Caco-2 (cell line): ENCODE data around the gene SHANK2. TPM values are rescaled to one million over a fixed set of nuclear protein-coding genes. Genes with fewer than 3 reads are reported as not detected.

Source experiments
- BruUV-seq: library from RNA; stranded (reverse); fragments of 400-500 nt; replicated peaks from 2 replicates; lab custom pipeline; 2021; lab: Mats Ljungman, UMichigan
- CTCF ChIA-PET: fragments of 300-600 bp; sonication (Branson Sonifier 250); formaldehyde crosslinking; loops from one replicate; lab custom pipeline; 2022; ENCODE audit warnings: antibody characterized with exemption; lab: Charles Lee
- POLR2A ChIA-PET: fragments of 300-600 bp; sonication (Branson Sonifier 250); formaldehyde crosslinking; loops from one replicate; lab custom pipeline; 2022; ENCODE audit warnings: antibody characterized with exemption; lab: Charles Lee
- DNase-seq, 2 experiments: peaks; one replicate each; pipeline versions ENCODE4 v3.0.0 to v3.0.0-alpha.2; 2020 to 2022
- H3K27me3 ChIP-seq: replicated peaks from 2 replicates; pipeline ENCODE4 v1.6.0; 2011; ENCODE audit warnings: low read length; ENCODE audit not compliant: control insufficient read depth, insufficient read depth
- H3K36me3 ChIP-seq: 2 replicates; pipeline ENCODE4 v1.5.1; 2011; ENCODE audit warnings: low read length; ENCODE audit not compliant: control insufficient read depth, insufficient read depth
- H3K4me1 ChIP-seq: fragments of 250-450 bp; sonication (Bioruptor Pico); 2 replicates; pipeline ENCODE4 v1.5.1; 2020; ENCODE audit warnings: mild to moderate bottlenecking
- H3K4me3 ChIP-seq: 2 replicates; pipeline ENCODE4 v1.5.1; 2011; ENCODE audit warnings: low read depth, mild to moderate bottlenecking, control low read depth, low read length
- H3K9me3 ChIP-seq: fragments of 250-450 bp; sonication (Bioruptor Pico); 2 replicates; pipeline ENCODE4 v1.5.1; 2020; ENCODE audit warnings: mild to moderate bottlenecking, moderate library complexity
- H3K27ac Mint-ChIP-seq: one replicate; pipeline ENCODE4 v1.8.0; 2022; ENCODE audit warnings: mixed read lengths; ENCODE audit not compliant: unreplicated experiment
- H3K27me3 Mint-ChIP-seq: one replicate; pipeline ENCODE4 v1.8.0; 2022; ENCODE audit warnings: mixed read lengths; ENCODE audit not compliant: insufficient read depth, unreplicated experiment
- H3K36me3 Mint-ChIP-seq: one replicate; pipeline ENCODE4 v1.8.0; 2022; ENCODE audit warnings: mild to moderate bottlenecking, mixed read lengths; ENCODE audit not compliant: insufficient read depth, unreplicated experiment
- H3K4me1 Mint-ChIP-seq: one replicate; pipeline ENCODE4 v1.8.0; 2022; ENCODE audit warnings: low read depth, mixed read lengths; ENCODE audit not compliant: unreplicated experiment
- H3K4me3 Mint-ChIP-seq: one replicate; pipeline ENCODE4 v1.8.0; 2022; ENCODE audit warnings: mild to moderate bottlenecking, moderate library complexity, mixed read lengths; ENCODE audit not compliant: unreplicated experiment
- H3K9me3 Mint-ChIP-seq: one replicate; pipeline ENCODE4 v1.8.0; 2022; ENCODE audit warnings: mixed read lengths; ENCODE audit not compliant: unreplicated experiment
- intact Hi-C: fragments of 100-400 bp; cut with micrococcal nuclease; formaldehyde crosslinking; loops from one replicate; pipeline ENCODE4 v1.10.0; 2022; ENCODE audit not compliant: unreplicated experiment
- total RNA-seq: library from RNA; stranded (reverse); gene quantifications from 2 replicates; pipeline ENCODE4 v1.2.3, GENCODE V29; 2022
- TF ChIP-seq, protein P1 (sequence below), 2 experiments: fragments of 200-600 bp in 1 of 2; IDR thresholded peaks; 1 replicate in 1 of 2; 2 replicates in 1 of 2; pipeline versions ENCODE4 v1.5.1 to v1.8.0; 2011 to 2022; ENCODE audit warnings: antibody characterized with exemption in 1 of 2, control low read depth in 1 of 2, inconsistent platforms in 1 of 2, low read depth in 1 of 2, low read length in 1 of 2, mild to moderate bottlenecking in 1 of 2, moderate library complexity in 1 of 2; ENCODE audit not compliant: insufficient read depth in 1 of 2, severe bottlenecking in 1 of 2, unreplicated experiment in 1 of 2

Gene SHANK2
- total RNA-seq, 1 experiment from 2014 or later = 177 TPM

DNA sequence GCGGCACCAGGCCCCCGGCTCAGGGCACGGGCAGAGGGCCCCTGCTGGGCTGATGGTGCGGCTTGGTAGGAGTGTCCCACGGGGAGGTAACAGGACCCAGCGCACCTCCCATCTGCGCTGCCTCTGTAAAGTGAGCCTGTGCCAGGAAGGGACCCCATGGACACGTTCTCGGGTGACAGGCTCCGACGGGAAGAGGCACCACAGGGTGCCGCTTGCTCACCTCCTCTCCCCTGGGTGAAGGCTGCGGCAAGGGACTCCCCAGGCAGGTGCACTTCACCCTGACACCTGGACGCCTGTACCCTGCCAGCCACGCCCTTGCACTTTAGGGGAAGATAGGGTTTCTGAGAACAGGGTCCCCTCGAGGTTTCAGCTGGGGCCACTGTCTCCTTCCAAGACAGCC is 48.1 kb downstream of the SHANK2 start:
- peaks cover 24% of the 10 kb centered on the region for H3K4me1 ChIP-seq
- H3K27me3 Mint-ChIP-seq = no peaks in the 10 kb centered on the region
- H3K9me3 ChIP-seq = peaks cover 9% of the 10 kb centered on the region
- ChIA-PET CTCF (no interaction called here), POLR2A (interaction anchor here (0.5 kb wide), 1 partner anchor 1952 kb away, joined by 6 read pairs; no protein-coding TSS in a partner anchor)
- intact Hi-C loops = no loop called here
- TF ChIP-seq, protein P1, sequence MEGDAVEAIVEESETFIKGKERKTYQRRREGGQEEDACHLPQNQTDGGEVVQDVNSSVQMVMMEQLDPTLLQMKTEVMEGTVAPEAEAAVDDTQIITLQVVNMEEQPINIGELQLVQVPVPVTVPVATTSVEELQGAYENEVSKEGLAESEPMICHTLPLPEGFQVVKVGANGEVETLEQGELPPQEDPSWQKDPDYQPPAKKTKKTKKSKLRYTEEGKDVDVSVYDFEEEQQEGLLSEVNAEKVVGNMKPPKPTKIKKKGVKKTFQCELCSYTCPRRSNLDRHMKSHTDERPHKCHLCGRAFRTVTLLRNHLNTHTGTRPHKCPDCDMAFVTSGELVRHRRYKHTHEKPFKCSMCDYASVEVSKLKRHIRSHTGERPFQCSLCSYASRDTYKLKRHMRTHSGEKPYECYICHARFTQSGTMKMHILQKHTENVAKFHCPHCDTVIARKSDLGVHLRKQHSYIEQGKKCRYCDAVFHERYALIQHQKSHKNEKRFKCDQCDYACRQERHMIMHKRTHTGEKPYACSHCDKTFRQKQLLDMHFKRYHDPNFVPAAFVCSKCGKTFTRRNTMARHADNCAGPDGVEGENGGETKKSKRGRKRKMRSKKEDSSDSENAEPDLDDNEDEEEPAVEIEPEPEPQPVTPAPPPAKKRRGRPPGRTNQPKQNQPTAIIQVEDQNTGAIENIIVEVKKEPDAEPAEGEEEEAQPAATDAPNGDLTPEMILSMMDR (IDR thresholded peaks at IDR 0.05; ENCODE audit: insufficient read depth in 1 of 2, low read depth in 1 of 2, low read length in 1 of 2, severe bottlenecking in 1 of 2, unreplicated experiment in 1 of 2) = no peak
- no peak overlapping the region for H3K27ac Mint-ChIP-seq
- H3K27me3 ChIP-seq = no peaks in the 10 kb centered on the region
- H3K36me3 Mint-ChIP-seq = peaks cover 72% of the 10 kb centered on the region
- H3K4me1 Mint-ChIP-seq = peaks cover 28% of the 10 kb centered on the region
- no peak for DNase-seq
- no peak overlapping the region for H3K4me3 ChIP-seq
- peaks cover 7% of the 10 kb centered on the region for H3K36me3 ChIP-seq
- no peaks in the 10 kb centered on the region for H3K9me3 Mint-ChIP-seq
- H3K4me3 Mint-ChIP-seq = no peak overlapping the region
- no TSS peak for BruUV-seq

DNA sequence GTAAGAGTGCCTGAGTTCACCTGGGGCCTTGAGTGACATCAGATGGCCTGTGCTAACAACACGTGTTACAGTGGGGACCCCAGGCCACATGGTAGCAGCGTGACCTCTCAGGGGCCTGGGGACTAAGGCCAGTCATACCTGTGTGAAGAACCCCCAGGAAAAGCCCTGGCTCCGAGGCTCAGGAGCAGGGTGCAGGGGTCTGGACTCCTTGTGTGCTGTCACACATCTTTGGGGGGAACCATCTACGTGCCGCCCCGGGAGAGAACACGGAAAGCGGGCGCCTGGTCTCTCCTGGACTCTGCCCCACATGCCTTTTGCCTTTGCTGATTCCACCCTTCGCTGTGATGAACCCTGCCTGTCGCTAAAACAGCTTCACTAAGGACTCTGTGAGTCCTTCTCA is 48.7 kb downstream of the SHANK2 start:
- DNase-seq = no peak
- intact Hi-C loops = no loop called here
- BruUV-seq = no TSS peak
- TF ChIP-seq, protein P1 (IDR thresholded peaks at IDR 0.05; ENCODE audit: insufficient read depth in 1 of 2, low read depth in 1 of 2, low read length in 1 of 2, severe bottlenecking in 1 of 2, unreplicated experiment in 1 of 2) = no peak
- H3K9me3 ChIP-seq = peaks cover 3% of the 10 kb centered on the region
- Mint-ChIP-seq H3K36me3 (peaks cover 70% of the 10 kb centered on the region), H3K27ac (no peak overlapping the region), H3K4me1 (peaks cover 28% of the 10 kb centered on the region), H3K4me3 (no peak overlapping the region), H3K9me3 (no peaks in the 10 kb centered on the region), H3K27me3 (no peaks in the 10 kb centered on the region)
- peaks cover 5% of the 10 kb centered on the region; the same call in 1 of the 2 replicates for H3K36me3 ChIP-seq
- ChIA-PET CTCF (interaction anchor here (0.6 kb wide), 1 partner anchor 360 kb away, joined by 3 read pairs; no protein-coding TSS in a partner anchor), POLR2A (no interaction called here)
- H3K4me1 ChIP-seq = peaks cover 23% of the 10 kb centered on the region
- no peaks in the 10 kb centered on the region for H3K27me3 ChIP-seq
- no peak overlapping the region for H3K4me3 ChIP-seq

DNA sequence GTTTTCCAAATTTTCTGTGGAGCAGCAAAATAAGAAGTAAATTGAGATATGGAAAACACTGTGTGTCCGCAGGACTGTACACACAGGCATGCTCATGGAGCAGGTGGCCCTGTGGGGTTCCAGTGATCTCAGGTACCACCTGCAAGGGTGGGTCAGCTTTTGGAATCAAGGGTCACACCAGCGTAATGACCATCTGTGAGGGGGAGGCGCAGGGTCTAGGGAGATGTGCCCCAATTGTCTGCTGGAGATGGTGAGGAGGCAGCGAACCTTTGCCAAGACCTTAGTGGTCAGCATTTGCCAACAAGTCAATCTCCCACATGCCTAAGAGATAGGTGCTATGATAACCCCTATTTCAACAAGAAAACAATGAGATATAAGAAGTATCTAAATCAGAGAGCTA is 49.4 kb downstream of the SHANK2 start:
- ChIA-PET CTCF (no interaction called here), POLR2A (no interaction called here)
- Mint-ChIP-seq H3K9me3 (no peaks in the 10 kb centered on the region), H3K27me3 (no peaks in the 10 kb centered on the region), H3K4me1 (peaks cover 24% of the 10 kb centered on the region), H3K36me3 (peaks cover 70% of the 10 kb centered on the region), H3K4me3 (no peak overlapping the region), H3K27ac (no peak overlapping the region)
- Histone ChIP-seq H3K27me3 (no peaks in the 10 kb centered on the region), H3K9me3 (no peaks in the 10 kb centered on the region), H3K4me3 (no peak overlapping the region), H3K4me1 (peaks cover 16% of the 10 kb centered on the region), H3K36me3 (peaks cover 5% of the 10 kb centered on the region; the same call in 1 of the 2 replicates)
- no TSS peak for BruUV-seq
- TF ChIP-seq, protein P1 (IDR thresholded peaks at IDR 0.05; ENCODE audit: insufficient read depth in 1 of 2, low read depth in 1 of 2, low read length in 1 of 2, severe bottlenecking in 1 of 2, unreplicated experiment in 1 of 2) = no peak
- intact Hi-C loops = no loop called here
- DNase-seq = no peak
